ENCODE data around the gene DCAF17.
"Not testable (repeated sequence)": the region's sequence is repeated elsewhere in the genome, so short reads cannot be mapped to it uniquely, and the experiment has no call there.

The DCAF17 gene

GRCh38 chr2:171410624-171411023 is 23.4 kb upstream of the DCAF17 start:
- DNase-seq, result no peak

- DNase-seq, result no peak
These were observed 22.8 kb upstream of the DCAF17 start for GRCh38 chr2:171411214-171411613.

GRCh38 chr2:171411791-171412483 is 22.1 kb upstream of the DCAF17 start:
- DNase-seq, result no peak

- no peak for DNase-seq
These were observed 21.4 kb upstream of the DCAF17 start for GRCh38 chr2:171412571-171413175.

- not testable (repeated sequence) for DNase-seq
These were observed 19.4 kb upstream of the DCAF17 start for GRCh38 chr2:171414645-171415044.

- DNase-seq, result peak in 54 of 56 donors; percentile 6 to 89 (median 62)
These were observed 17.8 kb upstream of the DCAF17 start for GRCh38 chr2:171416009-171416926.

- DNase-seq, result no peak
These were observed 14.7 kb upstream of the DCAF17 start for GRCh38 chr2:171419333-171419732.

- DNase-seq, result no peak
These were observed 13.1 kb upstream of the DCAF17 start for GRCh38 chr2:171420728-171421563.

GRCh38 chr2:171422710-171423495 is 11.1 kb upstream of the DCAF17 start:
- DNase-seq, result not testable (repeated sequence)

GRCh38 chr2:171430516-171431410 is 3.3 kb upstream of the DCAF17 start:
- DNase-seq, result no peak

GRCh38 chr2:171431677-171432167 is 2.3 kb upstream of the DCAF17 start:
- DNase-seq, result no peak

- no peak for DNase-seq
These were observed 1.6 kb upstream of the DCAF17 start for GRCh38 chr2:171432206-171432968.

GRCh38 chr2:171432969-171433762 is 860 bp upstream of the DCAF17 start:
- DNase-seq, result peak in 3 of 56 donors; percentile 4 to 11 (median 6)

- peak in 1 of 56 donors; percentile 42 for DNase-seq
These were observed 338 bp upstream of the DCAF17 start, which contains the start of gene METTL8 for GRCh38 chr2:171433763-171434012. Gene METTL8, minus strand, starts transcription at chr2:171433990. Its CDS starts 41,805 bp downstream, at chr2:171392185.

- DNase-seq, result no peak
These were observed 2.3 kb downstream of the DCAF17 start for GRCh38 chr2:171436307-171436706.

GRCh38 chr2:171441470-171441869 is 7.4 kb downstream of the DCAF17 start:
- no peak for DNase-seq

GRCh38 chr2:171447675-171448074 is 13.6 kb downstream of the DCAF17 start:
- no peak for DNase-seq

GRCh38 chr2:171451074-171451473 is 17.0 kb downstream of the DCAF17 start:
- no peak for DNase-seq

Data from amygdala (tissue), 56 donors.